Stimulated activated CD8-positive, alpha-beta memory T cell treated with anti-CD3 and anti-CD28 coated beads, Interleukin-4, amount 100 ng/mL, for 24 hours (primary cell): ENCODE measurements around the gene DONSON.

Source experiments
- DNase-seq: peaks from one replicate; pipeline ENCODE4 v3.0.0-alpha.2; 2020; ENCODE audit warnings: low read depth

The DONSON gene

DNA sequence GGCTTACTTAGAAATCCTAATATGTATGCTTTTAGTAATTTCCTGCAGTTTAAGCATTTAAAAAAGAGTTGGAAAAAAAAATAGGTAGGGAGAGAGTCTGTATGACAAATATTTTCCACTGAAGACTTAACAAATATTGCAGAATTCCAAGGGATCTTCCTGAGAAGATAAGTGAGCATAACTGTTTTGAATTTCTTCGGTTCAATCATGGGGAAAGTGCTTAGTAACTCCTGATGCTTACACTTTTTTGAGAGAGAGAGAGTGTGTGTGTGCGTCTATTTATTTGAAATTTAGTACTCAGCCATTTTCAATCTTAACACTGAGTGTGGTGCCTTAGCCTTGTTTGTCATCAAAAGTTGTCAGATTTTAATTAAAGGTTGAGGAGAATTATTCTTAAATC is 27.1 kb downstream of the DONSON start:
- DNase-seq: no peak

DNA sequence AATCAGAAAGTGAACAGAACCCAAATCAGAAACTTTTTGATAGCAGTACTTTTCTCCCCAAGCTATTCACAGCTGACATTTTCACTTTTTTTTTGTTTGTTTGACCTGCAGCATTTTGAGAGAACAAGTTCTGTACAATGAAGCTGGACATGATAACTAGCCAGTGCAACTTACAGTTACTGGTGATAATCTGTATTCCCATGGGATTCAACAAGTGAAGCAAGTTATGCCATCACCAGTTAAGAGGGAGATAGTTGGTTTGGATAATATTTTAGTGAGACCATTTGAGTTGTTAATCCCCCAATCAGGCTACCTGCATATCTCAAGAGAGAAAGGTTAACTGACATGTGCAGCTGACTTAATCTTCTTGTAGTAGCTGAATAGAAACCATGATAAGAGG is 27.5 kb downstream of the DONSON start:
- no peak for DNase-seq

DNA sequence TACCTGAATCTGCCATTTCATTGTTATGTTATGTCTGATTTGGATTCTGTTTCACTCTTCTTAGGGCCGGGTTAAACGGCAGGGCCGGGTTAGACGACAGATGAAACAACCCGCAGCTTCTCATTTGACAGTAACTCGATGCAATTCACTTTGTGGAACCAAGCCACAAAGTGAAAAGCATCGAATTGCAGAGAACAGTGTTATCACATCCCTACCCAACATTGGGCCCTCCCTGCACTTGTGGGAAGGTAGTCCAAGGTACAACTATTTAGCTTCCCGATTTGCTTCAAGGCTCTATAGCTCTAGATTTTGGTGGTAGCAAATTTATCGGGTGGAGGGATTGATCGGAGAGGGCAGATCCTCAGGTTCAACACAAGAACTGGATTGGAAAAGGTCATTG is 28.7 kb downstream of the DONSON start:
- no peak for DNase-seq

DNA sequence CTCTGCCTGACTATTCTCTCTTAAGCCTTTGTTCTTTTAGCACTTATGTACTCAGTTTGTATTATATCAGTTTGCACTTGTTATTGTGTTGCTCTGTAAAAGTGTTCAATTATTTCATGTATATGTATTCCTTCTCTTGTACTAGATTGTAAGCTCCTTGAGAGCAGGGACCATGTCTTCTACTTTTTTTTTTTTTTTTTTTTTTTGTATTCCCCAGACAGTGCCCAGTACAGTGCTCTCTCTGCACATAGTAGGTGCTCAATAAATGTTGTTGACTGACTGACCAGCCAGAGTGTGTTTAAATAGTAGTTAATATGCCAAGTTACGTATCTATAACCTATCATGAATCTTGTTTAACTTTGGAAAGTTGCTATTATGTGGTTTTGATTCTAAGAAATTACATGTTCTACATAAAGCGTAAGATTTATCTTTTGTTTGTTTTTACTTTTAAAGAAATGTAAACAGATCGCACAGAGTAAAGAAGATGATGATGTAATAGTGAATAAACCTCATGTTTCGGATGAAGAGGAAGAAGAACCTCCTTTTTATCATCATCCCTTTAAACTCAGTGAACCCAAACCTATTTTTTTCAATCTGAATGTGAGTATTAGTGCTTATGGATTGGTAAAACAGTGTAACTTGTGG is 29.6 kb downstream of the DONSON start:
- DNase-seq: no peak

DNA sequence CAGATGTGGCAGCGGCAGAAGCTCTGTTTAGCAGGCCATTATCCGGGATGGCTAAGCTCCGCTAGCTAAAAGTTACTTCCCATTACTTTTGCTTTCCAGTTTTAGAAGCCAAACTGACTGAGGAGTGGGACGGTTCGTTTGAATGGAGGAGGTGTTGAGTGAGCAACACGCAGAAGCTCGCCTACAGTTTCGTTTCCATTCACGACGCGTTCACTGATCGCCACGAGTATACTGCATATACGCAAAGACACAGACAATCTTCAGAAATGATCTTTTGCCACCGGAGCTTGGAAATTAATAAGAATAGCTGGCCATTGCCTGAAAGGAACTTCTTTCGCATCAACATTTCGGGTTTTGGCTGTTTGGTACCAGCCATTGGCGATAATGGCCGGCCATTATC is 31.0 kb downstream of the DONSON start:
- no peak for DNase-seq

DNA sequence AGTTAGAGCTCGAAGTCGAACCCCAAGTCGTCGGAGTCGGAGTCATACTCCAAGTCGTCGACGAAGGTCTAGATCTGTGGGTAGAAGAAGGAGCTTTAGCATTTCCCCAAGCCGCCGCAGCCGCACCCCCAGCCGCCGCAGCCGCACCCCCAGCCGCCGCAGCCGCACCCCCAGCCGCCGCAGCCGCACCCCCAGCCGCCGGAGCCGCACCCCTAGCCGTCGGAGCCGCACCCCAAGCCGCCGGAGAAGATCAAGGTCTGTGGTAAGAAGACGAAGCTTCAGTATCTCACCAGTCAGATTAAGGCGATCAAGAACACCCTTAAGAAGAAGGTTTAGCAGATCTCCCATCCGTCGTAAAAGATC is 33.5 kb downstream of the DONSON start:
- no peak for DNase-seq

DNA sequence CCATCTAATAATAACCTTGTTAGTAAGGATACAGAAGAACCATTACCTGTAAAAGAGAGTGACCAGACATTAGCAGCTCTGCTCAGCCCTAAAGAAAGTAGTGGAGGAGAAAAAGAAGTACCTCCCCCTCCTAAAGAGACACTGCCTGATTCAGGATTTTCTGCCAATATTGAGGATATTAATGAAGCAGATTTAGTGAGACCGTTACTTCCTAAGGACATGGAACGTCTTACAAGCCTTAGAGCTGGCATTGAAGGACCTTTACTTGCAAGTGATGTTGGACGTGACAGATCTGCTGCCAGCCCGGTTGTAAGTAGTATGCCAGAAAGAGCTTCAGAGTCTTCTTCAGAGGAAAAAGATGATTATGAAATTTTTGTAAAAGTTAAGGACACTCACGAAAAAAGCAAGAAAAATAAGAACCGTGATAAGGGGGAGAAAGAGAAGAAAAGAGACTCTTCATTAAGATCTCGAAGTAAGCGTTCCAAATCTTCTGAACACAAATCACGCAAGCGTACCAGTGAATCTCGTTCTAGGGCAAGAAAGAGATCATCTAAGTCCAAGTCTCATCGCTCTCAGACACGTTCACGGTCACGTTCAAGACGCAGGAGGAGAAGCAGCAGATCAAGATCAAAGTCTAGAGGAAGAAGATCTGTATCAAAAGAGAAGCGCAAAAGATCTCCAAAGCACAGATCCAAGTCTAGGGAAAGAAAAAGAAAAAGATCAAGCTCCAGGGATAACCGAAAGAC is 34.1 kb downstream of the DONSON start:
- DNase-seq: no peak

DNA sequence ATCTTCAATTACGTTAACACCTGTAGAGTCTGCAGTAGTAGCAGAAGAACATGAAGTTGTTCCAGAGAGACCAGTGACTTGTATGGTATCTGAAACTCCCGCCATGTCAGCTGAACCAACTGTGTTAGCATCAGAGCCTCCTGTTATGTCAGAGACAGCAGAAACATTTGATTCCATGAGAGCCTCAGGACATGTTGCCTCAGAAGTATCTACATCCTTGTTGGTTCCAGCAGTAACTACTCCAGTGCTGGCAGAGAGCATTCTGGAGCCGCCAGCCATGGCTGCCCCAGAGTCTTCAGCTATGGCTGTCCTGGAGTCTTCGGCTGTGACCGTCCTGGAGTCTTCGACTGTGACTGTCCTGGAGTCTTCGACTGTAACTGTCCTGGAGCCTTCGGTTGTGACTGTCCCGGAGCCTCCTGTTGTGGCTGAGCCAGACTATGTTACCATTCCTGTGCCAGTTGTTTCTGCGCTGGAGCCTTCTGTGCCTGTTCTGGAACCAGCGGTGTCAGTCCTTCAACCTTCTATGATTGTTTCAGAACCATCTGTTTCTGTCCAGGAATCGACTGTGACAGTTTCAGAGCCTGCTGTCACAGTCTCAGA is 35.4 kb downstream of the DONSON start:
- no peak for DNase-seq

DNA sequence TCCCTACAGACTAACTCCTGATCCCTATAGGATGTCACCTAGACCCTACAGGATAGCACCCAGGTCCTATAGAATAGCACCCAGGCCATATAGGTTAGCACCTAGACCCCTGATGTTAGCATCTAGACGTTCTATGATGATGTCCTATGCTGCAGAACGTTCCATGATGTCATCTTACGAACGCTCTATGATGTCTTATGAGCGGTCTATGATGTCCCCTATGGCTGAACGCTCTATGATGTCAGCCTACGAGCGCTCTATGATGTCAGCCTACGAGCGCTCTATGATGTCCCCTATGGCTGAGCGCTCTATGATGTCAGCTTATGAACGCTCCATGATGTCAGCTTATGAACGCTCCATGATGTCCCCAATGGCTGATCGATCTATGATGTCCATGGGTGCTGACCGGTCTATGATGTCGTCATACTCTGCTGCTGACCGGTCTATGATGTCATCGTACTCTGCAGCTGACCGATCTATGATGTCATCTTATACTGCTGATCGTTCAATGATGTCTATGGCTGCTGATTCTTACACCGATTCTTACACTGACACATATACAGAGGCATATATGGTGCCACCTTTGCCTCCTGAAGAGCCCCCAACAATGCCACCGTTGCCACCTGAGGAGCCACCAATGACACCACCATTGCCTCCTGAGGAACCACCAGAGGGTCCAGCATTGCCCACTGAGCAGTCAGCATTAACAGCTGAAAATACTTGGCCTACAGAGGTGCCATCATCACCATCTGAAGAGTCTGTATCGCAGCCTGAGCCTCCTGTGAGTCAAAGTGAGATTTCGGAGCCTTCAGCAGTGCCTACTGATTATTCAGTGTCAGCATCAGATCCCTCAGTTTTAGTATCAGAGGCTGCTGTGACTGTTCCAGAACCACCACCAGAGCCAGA is 36.1 kb downstream of the DONSON start:
- no peak for DNase-seq

DNA sequence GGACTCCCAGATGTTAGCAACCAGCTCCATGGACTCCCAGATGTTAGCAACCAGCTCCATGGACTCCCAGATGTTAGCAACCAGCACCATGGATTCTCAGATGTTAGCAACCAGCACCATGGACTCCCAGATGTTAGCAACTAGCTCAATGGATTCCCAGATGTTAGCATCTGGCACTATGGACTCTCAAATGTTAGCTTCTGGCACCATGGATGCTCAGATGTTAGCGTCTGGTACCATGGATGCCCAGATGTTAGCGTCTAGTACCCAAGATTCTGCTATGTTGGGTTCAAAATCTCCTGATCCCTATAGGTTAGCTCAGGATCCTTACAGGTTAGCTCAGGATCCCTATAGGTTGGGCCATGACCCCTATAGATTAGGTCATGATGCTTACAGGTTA is 36.8 kb downstream of the DONSON start:
- DNase-seq: no peak

DNA sequence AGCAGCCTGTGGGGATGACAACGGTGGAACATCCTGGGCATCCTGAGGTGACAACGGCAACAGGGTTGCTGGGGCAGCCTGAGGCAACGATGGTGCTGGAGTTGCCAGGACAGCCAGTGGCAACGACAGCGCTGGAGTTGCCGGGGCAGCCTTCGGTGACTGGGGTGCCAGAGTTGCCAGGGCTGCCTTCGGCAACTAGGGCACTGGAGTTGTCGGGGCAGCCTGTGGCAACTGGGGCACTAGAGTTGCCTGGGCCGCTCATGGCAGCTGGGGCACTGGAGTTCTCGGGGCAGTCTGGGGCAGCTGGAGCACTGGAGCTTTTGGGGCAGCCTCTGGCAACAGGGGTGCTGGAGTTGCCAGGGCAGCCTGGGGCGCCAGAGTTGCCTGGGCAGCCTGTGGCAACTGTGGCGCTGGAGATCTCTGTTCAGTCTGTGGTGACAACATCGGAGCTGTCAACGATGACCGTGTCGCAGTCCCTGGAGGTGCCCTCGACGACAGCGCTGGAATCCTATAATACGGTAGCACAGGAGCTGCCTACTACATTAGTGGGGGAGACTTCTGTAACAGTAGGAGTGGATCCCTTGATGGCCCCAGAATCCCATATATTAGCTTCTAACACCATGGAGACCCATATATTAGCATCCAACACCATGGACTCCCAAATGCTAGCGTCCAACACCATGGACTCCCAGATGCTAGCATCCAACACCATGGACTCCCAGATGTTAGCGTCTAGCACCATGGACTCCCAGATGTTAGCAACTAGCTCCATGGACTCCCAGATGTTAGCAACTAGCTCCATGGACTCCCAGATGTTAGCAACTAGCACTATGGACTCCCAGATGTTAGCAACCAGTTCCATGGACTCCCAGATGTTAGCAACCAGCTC is 37.5 kb downstream of the DONSON start:
- no peak for DNase-seq

DNA sequence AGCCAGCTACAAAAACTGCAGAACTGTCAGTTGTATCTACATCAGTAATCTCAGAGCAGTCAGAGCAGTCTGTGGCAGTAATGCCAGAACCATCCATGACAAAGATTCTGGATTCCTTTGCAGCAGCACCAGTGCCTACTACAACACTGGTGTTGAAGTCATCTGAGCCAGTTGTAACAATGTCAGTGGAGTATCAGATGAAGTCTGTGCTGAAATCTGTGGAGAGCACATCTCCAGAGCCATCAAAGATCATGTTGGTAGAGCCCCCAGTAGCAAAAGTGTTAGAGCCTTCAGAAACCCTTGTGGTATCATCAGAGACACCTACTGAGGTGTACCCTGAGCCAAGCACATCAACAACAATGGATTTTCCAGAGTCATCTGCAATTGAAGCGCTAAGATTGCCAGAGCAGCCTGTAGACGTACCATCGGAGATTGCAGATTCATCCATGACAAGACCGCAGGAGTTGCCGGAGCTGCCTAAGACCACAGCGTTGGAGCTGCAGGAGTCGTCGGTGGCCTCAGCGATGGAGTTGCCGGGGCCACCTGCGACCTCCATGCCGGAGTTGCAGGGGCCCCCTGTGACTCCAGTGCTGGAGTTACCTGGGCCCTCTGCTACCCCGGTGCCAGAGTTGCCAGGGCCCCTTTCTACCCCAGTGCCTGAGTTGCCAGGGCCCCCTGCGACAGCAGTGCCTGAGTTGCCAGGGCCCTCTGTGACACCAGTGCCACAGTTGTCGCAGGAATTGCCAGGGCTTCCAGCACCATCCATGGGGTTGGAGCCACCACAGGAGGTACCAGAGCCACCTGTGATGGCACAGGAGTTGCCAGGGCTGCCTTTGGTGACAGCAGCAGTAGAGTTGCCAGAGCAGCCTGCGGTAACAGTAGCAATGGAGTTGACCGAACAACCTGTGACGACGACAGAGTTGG is 38.4 kb downstream of the DONSON start:
- no peak for DNase-seq

DNA sequence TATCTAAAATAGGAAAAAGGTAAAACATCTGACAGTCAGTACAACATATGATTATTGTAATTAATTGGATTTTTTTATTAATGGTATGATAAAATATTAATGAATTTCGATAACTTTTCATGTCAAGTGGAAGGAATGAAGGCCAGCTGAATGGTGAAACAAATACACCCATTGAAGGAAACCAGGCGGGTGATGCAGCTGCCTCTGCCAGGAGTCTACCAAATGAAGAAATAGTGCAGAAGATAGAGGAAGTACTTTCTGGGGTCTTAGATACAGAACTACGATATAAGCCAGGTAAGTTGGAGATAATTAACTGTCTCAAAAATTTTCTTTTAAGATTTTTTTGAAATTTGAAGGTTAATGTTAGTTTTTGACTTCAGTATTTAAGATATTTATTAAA is 42.4 kb downstream of the DONSON start:
- no peak for DNase-seq

DNA sequence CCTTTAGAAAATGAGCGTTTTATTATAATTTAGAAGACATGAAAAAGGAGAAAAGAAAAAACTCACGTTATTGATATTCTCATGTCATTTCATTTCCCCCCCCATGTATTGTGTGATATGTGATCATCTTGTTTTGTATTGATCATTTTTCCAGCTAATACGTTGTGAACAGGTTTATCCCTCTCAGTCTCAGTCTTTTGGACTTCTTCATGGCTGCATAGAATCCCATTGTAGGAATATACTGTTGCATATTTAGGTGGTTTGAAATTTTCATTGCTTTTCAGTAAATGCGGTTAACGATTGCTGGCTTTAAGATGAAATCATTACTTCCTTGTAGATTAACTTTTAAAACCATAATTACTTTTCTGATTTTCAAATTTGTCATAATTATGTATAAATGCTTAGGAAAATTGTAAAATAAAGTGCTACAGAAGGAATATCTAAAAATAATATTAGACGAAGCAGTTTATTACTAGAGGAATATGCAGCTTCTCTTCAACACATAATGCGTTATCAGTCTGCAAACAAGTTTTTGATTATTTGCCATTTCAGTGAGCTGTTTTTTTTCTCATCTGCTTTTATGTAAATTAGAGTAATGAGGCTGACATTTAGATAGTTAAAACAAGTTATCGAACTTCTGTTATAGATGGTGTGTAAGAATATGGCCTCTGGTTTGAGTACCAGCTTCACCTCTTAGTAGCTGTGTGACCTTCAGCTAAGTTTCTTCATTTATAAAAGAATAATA is 43.9 kb downstream of the DONSON start:
- no peak for DNase-seq

DNA sequence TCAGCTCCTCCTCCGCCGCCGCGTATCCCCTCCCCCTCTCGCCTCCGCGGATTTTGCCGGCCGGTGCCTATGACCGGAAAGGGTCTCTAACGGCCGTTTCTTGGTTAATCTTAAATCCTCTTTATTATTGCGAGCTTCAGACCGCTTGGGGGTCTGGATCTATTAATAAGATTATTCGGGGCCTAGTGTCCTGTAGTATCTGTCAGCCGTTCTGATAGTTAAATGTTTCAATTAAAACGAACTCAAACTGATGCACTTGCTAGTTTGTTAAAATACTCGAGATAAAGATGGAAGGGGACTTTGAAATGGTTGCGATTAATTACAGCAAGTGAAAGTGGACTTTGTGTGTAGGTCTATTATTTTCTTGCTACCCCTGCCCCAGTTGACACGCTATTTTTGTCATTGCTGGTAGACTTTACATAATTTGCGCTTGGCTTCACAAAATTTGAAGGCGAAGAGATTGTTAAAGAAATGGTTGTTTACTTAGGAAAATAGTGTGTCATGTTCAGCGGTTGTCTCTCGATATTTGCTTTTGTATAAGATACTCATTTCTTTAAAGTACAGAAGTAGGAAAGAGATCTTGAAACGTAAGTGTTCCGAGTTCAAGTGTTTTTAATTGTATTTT is 44.9 kb downstream of the DONSON start:
- peak; percentile 60 for DNase-seq

DNA sequence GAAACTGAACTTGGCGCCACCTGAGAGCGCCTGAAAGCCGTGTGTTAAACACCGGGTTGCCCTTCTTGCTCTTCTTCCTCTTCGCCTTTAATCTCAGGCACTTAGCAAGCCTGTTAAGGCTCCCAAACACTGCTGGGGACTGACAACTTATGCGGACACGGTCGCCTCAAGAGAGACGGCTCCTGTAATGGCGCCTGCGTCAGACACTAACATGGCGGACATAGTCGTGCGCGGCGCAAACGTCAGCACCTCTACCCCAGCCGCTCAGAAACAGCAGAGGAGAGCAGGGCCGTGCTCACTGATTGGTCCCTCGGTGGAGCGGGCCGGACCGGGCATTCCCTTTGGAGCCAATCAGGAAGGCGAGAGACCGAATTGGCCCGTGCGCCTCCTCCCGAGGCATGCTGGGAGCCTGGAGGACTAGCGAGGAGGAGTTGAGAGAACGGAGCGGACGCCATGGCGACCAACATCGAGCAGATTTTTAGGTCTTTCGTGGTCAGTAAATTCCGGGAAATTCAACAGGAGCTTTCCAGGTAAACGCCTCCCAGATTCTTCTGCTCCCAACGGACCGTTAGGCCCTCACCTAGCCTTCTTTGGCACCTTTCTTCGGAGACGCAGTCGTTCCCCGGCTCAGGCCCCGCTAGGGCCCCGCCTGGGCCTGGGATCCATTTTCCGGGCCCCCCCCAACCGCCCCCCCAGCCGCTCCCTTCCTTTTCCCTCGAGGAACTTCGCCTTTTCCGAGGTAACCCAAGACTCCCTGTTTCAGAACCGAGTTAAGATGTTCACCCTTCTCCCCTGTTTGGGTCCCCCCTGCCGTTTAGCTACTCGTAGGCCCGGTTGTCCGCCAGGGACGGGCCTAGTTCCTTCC is 45.6 kb downstream of the DONSON start, which contains the start of gene SON:
SON (plus strand) TSS at position 399 of the 865 bp plus-strand sequence; CDS start at position 454, 55 bp downstream.
- DNase-seq: peak; percentile 94

DNA sequence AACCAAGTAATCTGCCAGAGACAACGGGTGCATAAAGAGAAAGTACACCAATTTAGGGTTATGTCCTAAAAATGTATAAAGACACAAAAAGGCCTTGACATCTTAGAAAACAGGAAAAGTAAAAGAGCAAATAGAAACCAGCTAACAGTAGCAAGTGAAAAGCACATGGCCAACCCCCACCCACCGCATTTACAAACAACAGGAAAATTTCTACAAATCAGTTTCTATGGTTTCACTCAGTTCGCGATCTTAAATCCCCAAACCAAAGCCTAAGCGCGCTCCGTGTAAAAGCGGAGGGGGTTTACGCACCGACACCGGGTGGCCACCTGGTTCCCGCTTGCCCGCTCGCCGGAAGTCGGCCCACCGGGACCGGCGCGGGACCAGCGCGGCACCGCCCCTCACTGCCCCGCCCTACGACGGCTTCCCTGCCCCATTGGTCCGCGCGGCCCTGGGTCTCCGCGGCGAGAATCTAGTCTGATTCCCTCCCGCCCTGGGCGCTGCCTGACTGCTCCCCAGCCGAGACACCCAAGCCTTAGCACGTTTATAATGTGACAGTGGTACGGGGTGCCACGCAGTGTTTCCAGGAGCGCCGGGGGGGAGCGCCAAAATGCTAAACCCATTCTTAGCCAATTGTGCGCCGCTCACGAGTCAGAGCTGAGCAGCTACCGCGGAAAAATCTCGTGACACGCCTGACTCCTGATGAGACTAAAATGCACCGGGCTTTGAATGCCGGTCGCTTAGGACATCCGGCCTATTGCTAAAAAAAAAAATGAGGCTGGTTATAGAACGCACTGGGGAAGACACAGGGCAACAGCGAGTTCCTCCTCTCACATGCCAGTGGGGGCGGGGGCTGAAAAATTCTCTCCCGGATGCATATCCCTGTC is 46.5 kb downstream of the DONSON start, which contains the start of gene GART:
GART (minus strand) TSS at position 362 of the 884 bp plus-strand sequence. CDS start 2,802 bp downstream, outside the sequence.
- peak; percentile 78 for DNase-seq
